HTERT RPE-1 (cell line): ENCODE data around the gene IL16.

Experiments used
- in situ Hi-C: fragments of 300-500 bp; cut with MboI; formaldehyde crosslinking; loops from 4 replicates; pipeline ENCODE4 v1.14.3; 2020; ENCODE audit warnings: low sequenced_read_pairs

Gene IL16

DNA sequence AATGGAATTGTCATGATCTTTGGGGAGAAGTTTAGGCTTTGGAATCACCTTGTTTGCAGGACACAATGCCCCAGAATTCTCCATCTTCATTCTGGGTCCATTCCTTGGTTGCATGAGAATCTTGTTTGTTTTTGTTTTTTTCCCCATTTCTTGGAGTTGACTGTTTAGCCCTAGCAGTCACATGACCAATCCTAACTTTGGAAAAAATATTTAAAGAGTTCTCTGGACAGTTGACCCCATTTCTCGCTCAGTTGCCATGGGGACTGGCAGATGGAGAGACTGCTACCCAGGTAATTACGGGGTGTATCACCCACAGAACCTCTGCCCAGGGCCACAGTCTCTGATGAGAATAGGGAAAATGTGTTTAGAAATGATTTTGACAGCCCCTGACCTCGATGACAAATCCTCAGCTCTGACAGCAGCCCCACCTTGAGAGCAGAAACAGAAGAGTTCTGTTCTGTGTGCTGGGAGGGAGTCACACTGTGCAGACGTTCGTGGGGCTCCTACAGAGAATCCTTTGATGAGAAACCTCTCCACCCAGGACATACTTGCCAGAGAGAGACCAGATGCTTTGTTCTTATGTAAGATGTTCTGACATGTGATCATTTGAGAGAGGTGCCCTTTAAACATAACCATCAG lies 57.7 kb downstream of the IL16 start:
- in situ Hi-C loops: no loop called here

DNA sequence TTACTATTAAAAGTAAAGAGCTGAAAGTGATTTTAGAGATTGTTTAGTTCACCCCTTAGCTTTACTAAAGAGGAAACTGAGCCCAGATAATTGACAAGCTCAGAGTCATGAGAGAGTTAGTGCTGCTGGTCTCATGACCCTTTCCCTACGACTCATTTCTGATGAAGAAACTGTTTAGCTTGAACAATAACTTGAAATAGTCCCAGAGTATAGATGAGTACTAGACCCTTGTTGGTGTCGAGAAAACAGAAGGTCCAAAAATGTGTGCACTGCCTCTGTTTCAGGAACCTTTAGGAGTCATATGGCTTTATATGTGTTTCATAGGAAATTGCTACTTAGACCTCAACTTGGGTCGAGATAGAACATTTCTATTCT lies 58.2 kb downstream of the IL16 start:
- in situ Hi-C loops: no loop called here

DNA sequence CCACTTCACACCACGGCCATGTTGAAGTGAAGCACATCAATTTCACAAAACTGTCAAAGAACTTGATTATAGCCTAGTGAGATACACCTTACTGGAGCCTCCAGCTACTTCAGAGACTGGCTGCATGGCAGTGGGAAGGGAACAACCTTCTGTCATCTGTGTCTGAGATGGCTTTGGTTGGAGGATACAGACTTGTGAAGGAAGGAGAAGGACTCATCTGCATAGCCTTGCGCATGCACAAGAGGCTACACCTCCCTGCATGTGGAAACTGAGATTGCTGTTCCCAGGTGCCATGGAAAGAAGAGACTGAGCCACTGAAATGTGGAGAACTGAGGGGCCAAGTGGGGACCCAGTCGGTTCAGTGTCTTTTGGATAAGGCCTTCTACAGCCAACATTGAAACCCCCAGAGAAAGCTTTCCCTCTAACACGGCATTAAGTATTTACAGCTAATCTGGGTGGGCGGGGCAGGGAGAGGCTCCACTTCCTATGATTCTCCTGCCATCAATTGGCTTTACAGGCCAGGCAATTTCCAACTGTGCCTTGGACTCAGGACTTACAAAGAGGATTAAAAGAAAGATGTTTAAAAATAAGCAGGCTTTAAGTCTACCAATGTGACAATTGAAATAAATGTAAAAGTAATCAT lies 58.8 kb downstream of the IL16 start:
- in situ Hi-C loops: no loop called here

DNA sequence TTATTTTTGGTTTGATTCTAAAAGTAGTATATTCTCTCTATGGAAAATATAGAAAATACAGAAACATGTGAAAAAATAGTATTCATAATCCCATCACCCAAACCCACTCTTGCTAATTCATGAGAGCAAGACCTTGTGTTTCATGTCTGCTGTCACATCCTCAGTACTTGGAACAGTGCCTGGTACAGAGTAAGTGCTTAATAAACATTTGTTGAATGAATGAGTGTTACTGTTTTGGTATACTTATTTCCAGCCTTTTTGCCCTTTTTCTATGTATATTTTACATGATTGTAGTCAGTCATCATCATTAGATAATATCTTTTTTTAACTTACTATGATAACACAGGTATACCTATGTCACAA lies 59.3 kb downstream of the IL16 start:
- in situ Hi-C loops: no loop called here

DNA sequence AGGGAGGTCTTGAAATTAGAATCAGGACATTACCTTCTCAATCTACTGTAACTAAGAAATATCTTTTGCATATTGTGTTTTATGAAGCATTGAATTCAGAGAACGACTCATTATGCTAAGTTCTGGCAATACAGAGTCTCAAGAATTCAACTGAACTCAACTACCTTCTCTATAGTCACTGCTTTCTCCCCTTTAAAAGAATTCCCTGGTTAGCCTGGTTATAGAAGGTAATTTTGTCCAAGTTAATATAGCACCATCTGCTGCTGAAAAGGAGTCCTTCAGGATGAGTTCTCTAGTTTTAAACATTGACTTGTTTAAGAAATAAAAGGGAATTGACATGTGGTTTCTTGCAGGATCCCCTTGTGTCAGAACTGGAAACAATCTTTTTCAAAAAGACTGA lies 60.2 kb downstream of the IL16 start:
- in situ Hi-C loops: no loop called here

DNA sequence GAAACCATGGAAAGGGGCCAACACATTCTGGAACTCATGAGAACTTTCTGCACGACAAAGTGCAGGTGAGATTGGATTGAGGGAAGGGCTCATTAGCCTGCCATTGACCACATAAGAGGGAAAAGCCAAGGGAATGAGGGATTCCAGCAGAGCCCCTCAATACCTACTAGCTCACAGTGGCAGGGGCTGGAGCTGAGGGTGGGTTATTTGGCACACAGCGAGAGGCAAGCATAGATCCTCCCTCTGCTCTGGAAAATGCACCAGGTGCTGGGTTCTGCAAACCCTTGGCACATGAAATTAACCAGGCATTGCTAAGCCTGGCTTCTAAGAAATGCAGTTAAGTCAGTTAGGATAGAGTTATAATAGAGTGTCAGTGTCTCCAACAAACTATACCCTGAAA lies 60.8 kb downstream of the IL16 start:
- in situ Hi-C loops: no loop called here

DNA sequence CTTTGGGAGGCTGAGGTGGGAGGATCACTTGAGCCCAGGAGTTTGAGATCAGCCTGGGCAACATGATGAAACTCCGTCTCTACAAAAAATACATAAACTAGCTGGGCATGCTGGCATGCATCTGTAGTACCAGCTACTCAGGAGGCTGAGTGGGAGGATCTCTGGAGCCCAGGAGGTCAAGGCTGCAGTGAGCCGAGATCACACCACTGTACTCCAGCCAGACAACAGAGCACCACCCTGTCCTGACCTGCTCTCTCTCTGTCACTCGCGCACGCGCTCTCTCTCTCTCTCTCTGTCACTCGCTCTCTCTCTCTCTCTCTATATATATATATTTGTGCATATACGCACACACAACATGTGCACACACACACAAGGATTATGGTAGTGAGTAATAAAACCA lies 61.8 kb downstream of the IL16 start:
- in situ Hi-C loops: no loop called here

DNA sequence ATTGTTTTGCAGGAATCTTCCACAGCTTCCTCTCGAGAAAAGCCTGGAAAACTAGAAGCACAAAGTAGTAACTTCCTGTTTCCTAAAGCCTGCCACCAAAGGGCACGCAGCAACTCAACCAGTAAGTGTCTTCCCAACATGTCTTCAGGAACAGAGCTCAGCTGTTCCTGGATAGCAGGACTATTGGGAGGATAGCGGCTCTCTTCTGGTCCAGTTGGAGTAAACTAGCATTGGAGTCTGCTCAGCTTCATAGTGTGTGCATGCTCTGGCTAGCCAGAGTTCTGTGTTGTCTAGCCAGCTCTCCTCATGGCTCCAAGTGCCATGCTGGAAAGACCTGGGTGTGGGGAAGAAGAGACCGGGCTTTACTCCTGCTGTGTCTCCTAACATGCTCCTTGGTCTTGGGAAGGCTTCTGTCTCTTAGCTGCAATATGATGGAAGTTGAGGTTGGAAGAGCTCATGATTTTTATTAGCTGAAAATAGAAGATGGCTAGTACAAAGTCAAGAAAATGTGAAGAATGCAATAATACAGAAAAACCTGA lies 63.1 kb downstream of the IL16 start:
- in situ Hi-C loops: no loop called here

DNA sequence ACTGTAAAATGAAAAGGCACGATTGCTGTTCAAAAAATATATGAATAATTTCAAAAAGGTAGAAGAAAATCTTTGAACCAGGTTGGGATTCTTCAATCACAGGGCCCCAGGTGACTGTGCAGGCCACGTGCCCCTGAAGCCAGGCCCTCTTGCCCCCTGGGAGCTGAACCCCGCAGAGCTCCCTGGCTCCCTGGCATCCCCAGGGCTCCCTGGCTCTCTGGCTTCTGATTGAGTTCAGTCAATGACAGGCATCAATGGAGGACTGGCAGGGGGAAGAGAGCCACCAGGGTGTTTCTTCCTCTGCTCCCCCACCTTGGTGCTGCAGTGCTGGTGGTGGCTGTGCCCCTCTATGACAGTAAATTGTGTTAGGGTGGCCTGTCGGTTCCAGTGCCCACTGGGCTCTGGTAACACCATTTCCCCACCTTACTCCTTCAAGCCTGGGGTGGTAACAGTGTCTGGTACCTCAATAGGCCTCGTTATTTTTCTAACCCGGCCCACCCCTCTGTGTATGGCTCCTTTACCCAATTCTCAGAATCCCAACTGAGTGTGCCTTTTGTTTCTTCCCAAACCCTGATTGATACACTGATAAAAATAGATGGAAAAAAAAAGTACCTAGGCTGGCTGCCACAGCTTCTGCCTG lies 64.6 kb downstream of the IL16 start:
- in situ Hi-C loops: no loop called here

DNA sequence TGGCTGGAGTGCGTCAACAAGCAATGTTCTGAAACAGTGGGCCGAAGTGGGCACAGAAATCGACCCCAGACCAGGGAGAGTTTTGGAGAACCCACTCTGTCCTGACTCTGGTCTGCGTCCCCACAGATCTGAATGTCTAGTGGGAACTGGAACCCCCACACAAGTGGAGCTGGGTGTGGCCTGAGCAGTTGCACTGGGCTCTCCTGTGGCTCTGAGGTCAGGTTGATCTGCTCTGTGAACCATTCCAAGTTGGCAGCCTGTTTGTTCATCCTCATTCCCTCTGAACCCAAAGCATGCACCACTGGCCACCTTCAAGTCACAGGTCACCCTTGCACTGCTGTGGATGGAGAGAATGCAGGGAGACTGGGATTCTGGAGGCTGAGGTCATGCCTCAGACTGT lies 66.8 kb downstream of the IL16 start:
- in situ Hi-C loops: no loop called here

DNA sequence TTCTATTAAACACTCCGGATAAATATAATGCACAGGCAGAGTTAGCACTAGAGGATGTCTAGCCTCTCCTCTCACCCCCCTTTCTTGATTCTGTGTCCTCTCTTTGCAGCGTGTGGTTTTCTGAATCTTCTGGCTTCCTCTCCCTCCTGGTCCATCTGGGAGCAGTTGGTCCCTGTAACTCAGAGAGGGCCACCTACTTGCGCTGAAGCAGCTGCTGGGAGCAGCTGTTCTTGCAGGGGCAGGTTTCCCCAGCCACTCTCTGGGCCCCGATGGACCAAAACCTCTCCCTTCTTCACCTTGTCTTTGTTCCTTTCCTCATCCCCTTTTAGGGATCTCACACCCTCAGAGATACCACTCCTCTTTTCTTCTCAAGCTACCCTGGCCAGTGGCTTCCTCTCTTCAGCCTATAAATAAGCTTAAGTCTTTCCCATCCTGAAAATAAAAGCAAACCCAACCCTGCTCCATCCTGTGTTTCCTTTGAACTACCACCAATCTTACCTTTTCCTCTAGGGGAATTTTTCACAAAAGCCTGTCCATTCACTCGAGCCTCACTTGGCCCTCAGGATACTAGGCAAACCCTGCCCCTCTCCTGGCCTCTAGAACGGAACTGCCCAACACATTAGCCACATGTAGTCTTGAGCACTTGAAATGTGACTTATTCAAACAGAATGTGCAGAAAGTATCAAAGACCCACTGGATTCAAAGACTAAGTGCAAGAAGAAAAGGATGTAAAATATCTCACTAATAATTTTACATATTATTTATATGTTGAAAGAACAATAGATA lies 67.6 kb downstream of the IL16 start:
- in situ Hi-C loops: no loop called here

DNA sequence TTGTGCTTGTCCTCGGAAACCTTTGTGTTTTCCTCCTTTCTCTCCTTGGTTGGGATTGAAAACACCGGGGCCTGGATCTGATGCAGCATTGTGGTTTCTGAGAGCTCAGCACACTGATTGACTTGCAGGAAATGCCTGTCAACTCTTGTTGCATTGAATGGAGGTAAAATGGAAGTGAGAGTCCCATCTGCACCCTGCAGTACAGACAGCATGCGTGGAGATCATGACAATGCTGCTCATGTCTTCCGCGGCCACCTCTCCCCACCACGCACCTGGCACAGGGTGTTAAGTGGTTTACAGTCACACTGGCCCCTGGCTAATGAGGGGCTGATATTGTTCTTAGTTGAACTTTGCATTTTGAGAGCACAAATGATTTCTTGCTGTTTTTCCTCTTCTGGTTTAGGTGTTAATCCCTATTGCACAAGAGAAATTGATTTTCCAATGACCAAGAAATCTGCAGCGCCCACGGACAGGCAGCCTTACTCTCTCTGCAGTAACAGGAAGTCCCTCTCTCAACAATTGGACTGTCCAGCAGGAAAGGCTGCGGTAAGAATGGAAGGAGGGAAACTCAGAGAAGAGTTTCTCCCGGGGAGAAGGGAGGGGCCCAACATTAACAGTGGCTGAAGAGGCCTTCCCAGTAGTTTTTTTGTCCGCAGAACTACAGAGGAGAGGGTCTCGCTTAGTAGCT lies 68.7 kb downstream of the IL16 start:
- in situ Hi-C loops: no loop called here

DNA sequence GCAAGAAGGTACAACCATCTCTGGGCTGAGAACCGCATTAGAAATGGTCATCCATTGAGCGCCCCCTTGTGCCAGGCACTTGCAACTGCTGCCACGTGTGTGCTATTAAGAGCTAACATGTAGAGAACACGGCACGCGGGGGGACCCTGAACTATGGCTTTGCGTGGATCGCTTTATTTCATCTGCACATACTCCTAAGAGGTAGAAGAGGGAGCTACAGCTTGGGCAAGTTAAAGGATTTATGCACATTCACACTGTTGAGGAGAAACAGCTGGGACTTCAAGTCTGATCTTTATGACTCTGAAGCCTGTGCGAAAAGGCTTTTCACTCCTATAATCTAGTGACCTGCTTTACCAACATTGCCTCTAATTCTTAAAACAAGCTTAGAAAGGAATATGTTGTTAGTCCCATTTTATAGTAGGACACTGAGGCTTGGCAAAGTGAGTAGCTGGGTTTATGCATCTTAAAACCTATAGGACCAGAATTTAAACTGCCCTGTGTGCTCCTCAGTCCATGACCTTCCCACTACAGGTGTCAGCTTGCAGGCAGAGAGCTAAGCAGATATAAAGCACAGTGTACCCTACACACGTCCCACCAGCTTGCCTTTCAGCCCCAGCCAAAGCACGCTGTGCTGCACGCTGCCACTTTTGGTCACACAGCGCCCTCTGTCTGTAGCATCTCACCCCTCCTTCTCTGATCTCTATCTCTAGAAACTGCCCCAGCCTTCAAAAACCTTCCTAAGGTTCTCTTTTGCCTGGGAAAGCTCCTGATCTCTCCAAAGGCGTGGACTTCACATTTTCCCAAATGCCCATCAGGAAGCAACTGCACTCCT lies 69.5 kb downstream of the IL16 start:
- in situ Hi-C loops: no loop called here

DNA sequence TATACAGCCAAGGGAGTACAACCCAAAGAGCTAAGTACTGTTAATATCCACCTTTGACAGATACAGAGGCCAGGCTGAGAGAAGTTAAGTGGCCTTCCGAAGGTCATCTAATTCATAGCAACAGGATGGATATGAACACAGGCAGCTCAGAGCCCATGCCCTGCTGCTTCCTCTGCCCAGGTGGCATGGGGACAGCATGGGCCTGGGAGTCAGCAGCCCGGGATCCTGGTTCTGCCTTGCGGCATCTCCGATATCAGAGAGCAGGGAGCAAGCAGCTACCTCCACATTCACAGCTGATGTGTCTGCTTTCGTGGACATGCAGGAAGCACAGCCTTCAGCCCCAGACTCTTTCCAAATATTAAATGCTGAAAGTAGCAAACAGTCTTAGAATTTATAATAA lies 71.7 kb downstream of the IL16 start:
- in situ Hi-C loops: no loop called here

DNA sequence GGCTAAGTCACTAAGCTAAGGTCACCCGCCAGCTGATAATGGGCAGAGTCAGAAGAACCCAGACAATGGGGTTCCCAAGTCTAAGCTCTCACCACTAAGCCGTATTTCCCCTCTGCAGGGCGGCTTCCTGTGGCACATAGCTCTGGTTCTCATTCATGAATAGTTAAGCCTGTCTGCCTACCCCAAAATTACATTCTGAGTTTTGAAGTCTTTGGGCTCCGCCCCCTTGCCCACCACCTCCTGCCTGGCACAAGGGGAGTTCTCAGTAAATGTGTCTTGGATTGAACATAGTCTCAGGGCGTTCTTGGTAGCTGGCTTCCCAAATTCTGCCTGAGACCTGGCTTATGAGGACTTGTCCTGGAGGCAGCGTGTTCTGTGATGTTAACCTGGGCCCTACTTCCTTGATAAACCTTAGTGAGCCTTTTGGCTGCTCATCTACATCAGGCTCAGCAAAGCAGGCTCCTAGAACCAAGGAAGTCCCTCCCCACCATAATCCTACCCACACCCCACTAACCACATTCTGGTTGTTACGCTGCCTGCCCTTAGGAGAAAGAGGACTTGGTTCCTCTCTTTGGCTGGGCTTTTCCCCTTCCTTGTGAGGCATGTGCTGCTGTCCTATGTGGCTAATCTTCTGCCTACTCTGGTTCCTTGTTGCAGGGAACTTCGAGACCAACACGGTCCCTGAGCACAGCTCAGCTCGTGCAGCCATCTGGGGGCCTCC lies 72.4 kb downstream of the IL16 start:
- in situ Hi-C loops: no loop called here

DNA sequence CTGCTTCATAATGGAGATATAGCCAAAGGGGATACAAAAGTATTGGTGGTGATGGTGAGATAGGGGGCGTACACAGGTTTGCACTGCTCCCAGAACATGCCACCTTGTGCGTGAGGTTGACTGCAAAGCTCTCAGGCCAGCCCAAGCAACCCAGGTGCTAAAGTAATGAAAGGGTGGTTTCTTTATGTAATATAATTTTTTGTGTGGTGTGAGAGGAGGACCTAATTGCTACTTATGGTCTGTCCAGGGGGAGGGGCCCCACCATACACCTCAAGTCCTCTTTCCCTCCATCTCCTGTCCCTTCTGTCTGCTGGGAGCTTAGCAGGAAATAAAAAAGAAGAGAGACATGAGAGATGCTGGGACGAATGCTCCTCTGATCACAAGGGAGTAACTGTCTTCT lies 73.5 kb downstream of the IL16 start:
- in situ Hi-C loops: no loop called here

DNA sequence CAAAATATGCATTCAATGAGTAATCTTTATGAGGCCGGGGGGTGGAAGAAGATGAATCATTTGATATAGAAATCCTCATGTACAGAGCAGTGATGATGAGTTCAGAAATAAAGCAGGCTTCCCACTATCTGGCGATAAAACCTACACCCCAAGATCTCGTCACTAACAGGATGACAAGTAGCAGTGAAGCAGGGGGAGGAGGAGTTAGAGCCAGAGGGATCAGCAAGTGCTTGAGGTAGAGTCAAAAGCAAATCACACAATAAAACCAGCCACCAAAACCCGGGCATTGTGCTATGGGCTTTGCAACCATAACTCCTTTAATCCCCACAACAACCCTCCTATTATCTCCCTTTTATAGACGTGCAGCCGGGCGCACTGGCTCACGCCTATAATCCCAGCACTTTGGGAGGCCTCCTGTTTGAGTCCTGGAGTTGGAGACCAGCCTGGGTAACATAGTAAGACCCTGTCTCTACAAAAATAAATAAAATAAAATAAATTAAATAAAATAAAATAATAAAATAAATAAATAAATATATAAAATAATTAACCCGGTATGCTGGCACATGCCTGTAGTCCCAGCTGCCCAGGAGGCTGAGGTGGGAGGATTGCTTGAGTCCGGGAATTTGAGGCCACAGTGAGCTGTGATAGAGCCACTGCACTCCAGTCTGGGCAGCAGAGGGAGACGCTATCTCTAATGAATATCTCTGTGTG lies 74.3 kb downstream of the IL16 start:
- in situ Hi-C loops: no loop called here

DNA sequence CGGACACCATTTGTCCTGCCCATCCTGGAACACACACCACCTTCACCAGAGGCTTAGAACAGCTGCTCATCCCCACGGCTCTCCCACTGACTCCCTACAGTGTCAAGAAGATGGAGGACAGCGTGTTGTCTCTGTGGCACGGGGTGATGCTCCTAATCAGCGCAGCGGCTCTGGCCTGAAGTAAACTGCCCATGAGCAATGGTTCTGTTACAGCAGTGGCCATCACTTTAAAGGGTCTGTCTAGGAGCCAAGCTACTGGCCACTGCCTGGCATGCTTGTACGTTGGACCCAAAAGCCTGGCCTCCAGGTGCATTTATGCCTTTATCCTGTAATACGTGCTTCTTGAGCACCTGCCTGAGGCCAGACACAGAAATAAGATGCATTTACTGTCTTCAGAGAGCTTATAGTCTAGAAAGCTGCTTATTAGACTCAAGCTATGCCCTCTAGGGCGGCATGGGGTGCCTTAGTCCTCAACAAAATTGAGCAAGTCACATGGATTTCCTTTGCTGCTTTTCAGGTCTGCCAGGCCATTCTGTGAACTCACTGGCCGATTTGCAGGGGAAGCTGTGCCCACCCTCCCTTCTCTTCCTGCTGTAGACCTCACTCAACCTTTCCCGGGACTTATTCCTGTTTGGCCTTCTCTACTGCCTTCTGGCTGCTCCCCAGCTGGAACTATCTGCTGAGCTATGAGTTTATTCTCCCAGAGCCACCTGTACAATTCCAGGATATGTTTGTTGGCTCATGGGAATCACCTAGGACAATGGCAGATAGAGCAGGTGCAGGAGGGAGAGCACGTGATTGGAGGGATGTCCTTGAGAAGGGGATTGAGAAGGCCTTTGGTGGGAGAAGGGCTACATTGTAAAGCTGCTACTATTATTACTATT lies 75.3 kb downstream of the IL16 start:
- in situ Hi-C loops: no loop called here
